ENCODE results near the gene HMGN1. TPM values are rescaled to one million over a fixed set of nuclear protein-coding genes. Genes with fewer than 3 reads are reported as not detected.
"Not testable (repeated sequence)": the region's sequence is repeated elsewhere in the genome, so short reads cannot be mapped to it uniquely, and the experiment has no call there.

Gene HMGN1
- total RNA-seq, 1 donor from 2014 or later, result 216 TPM

- DNase-seq (ENCODE audit: low read depth in 2 of 2), result not testable (repeated sequence)
Measured at GRCh38 chr21:39369896-39370288, 21.0 kb upstream of the HMGN1 start.

GRCh38 chr21:39367783-39368182, 18.9 kb upstream of the HMGN1 start:
- DNase-seq (ENCODE audit: low read depth in 2 of 2), result no peak

GRCh38 chr21:39366563-39366962, 17.7 kb upstream of the HMGN1 start:
- no peak for DNase-seq (ENCODE audit: low read depth in 2 of 2)

GRCh38 chr21:39364949-39365348, 16.1 kb upstream of the HMGN1 start:
- no peak for DNase-seq (ENCODE audit: low read depth in 2 of 2)

- DNase-seq (ENCODE audit: low read depth in 2 of 2), result no peak
Measured at GRCh38 chr21:39363607-39364555, 15.0 kb upstream of the HMGN1 start.

GRCh38 chr21:39362733-39363132, 13.8 kb upstream of the HMGN1 start:
- no peak for DNase-seq (ENCODE audit: low read depth in 2 of 2)

GRCh38 chr21:39359382-39359781, 10.5 kb upstream of the HMGN1 start:
- DNase-seq (ENCODE audit: low read depth in 2 of 2), result no peak

GRCh38 chr21:39353295-39353694, 4.4 kb upstream of the HMGN1 start:
- DNase-seq (ENCODE audit: low read depth in 2 of 2), result no peak

GRCh38 chr21:39350094-39351005, 1.5 kb upstream of the HMGN1 start:
- no peak for DNase-seq (ENCODE audit: low read depth in 2 of 2)

GRCh38 chr21:39349211-39350093, 564 bp upstream of the HMGN1 start:
- DNase-seq (ENCODE audit: low read depth in 2 of 2), result peak; percentile 91 to 96

- DNase-seq (ENCODE audit: low read depth in 2 of 2), result no peak
Measured at GRCh38 chr21:39348040-39348354, 891 bp downstream of the HMGN1 start.

GRCh38 chr21:39347537-39347936, 1.4 kb downstream of the HMGN1 start:
- no peak for DNase-seq (ENCODE audit: low read depth in 2 of 2)

- no peak for DNase-seq (ENCODE audit: low read depth in 2 of 2)
Measured at GRCh38 chr21:39346671-39347331, 2.1 kb downstream of the HMGN1 start.

GRCh38 chr21:39346206-39346605, 2.7 kb downstream of the HMGN1 start:
- no peak for DNase-seq (ENCODE audit: low read depth in 2 of 2)

GRCh38 chr21:39345440-39345839, 3.4 kb downstream of the HMGN1 start:
- DNase-seq (ENCODE audit: low read depth in 2 of 2), result no peak

- DNase-seq (ENCODE audit: low read depth in 2 of 2), result no peak
Measured at GRCh38 chr21:39344848-39345247, 4.0 kb downstream of the HMGN1 start.

- DNase-seq (ENCODE audit: low read depth in 2 of 2), result no peak
Measured at GRCh38 chr21:39341249-39341923, 7.5 kb downstream of the HMGN1 start.

- DNase-seq (ENCODE audit: low read depth in 2 of 2), result no peak
Measured at GRCh38 chr21:39340687-39341086, 8.2 kb downstream of the HMGN1 start.

- no peak for DNase-seq (ENCODE audit: low read depth in 2 of 2)
Measured at GRCh38 chr21:39339231-39339630, 9.7 kb downstream of the HMGN1 start.

GRCh38 chr21:39336457-39337008, 12.4 kb downstream of the HMGN1 start:
- DNase-seq (ENCODE audit: low read depth in 2 of 2), result no peak

Data from dermis microvascular lymphatic vessel endothelial cell (primary cell).